A549 (cell line): ENCODE data around the gene ITGA5. TPM values are rescaled to one million over a fixed set of nuclear protein-coding genes. Genes with fewer than 3 reads are reported as not detected.

Experiments
- ATAC-seq, 2 experiments: fragments of 200-7000 bp in 1 of 2; fragments of >200 bp in 1 of 2; cut with Nextera tagmentation in 1 of 2; cut with Tn5 transposase in 1 of 2; 3 replicates each; pipeline versions ENCODE4 v1.8.0 to v1.9.1; 2018 to 2020; ENCODE audit warnings: mild to moderate bottlenecking in 1 of 2, moderate library complexity in 1 of 2
- CTCF ChIA-PET: fragments of 300-600 bp; sonication (Branson Sonifier 250); formaldehyde crosslinking; extraction: SDS; loops from one replicate; lab custom pipeline; 2021; ENCODE audit warnings: antibody characterized with exemption, inconsistent platforms; lab: Yijun Ruan, JAX
- POLR2A ChIA-PET: fragments of 350-600 bp; formaldehyde crosslinking; extraction: SDS; loops from one replicate; lab custom pipeline; 2021; ENCODE audit warnings: antibody characterized with exemption, inconsistent platforms; lab: Yijun Ruan, JAX
- DNase-seq, 2 experiments: peaks; one replicate each; pipeline versions ENCODE4 v3.0.0 to v3.0.0-alpha.2; 2011 to 2016; ENCODE audit warnings: low read depth in 1 of 2, low spot score in 1 of 2
- FAIRE-seq: peaks from 2 replicates; lab custom pipeline; 2011; peaks lifted over from hg19 to GRCh38; lab: Jason Lieb, UNC
- H3K27ac ChIP-seq, 2 experiments: fragments of >200 bp; sonication (Bioruptor Twin); formaldehyde crosslinking; 3 replicates each; pipeline ENCODE4 v1.5.1; 2016 to 2017
- H3K4me1 ChIP-seq: fragments of >200 bp; sonication (Bioruptor Twin); formaldehyde crosslinking; 3 replicates; pipeline ENCODE4 v1.6.1; 2016
- H3K4me2 ChIP-seq: fragments of >200 bp; sonication (Bioruptor Twin); formaldehyde crosslinking; 3 replicates; pipeline ENCODE4 v1.6.1; 2016
- H3K4me3 ChIP-seq: fragments of >200 bp; sonication (Bioruptor Twin); formaldehyde crosslinking; 3 replicates; pipeline ENCODE4 v1.5.1; 2016
- H3K9me3 ChIP-seq: fragments of >200 bp; sonication (Bioruptor Twin); formaldehyde crosslinking; 3 replicates; pipeline ENCODE4 v1.6.1; 2016
- CHD2 ChIP-seq: fragments of 150-350 bp; IDR thresholded peaks from 2 replicates; pipeline ENCODE4 v1.6.1; 2014; ENCODE audit warnings: low read length; ENCODE audit not compliant: partially characterized antibody
- EHMT2 ChIP-seq: fragments of 200-600 bp; sonication (generic); IDR thresholded peaks from 2 replicates; pipeline ENCODE4 v1.6.1; 2016; ENCODE audit warnings: antibody characterized with exemption, low read depth, mild to moderate bottlenecking, moderate library complexity
- EP300 ChIP-seq, 2 experiments: fragments of >200 bp; sonication (Bioruptor Twin); formaldehyde crosslinking; IDR thresholded peaks; 2 replicates in 1 of 2; 3 replicates in 1 of 2; pipeline ENCODE4 v1.6.1; 2016 to 2017
- FOSL2 ChIP-seq, 2 experiments: fragments of 450-650 bp in 1 of 2; fragments of >200 bp in 1 of 2; sonication (Bioruptor Twin) in 1 of 2; formaldehyde crosslinking; IDR thresholded peaks; 2 replicates each; pipeline versions ENCODE4 v1.5.0 to v1.6.1; 2016 to 2020; ENCODE audit warnings: mild to moderate bottlenecking in 1 of 2, moderate library complexity in 1 of 2
- GATA3 ChIP-seq: IDR thresholded peaks from 2 replicates; pipeline ENCODE4 v1.6.1; 2012; ENCODE audit warnings: borderline replicate concordance
- HDAC2 ChIP-seq: fragments of 200-600 bp; sonication (generic); IDR thresholded peaks from 2 replicates; pipeline ENCODE4 v1.6.1; 2016
- HEYL ChIP-seq: fragments of 250-450 bp; sonication (Bioruptor Pico); IDR thresholded peaks from 2 replicates; pipeline ENCODE4 v1.8.0; 2021; ENCODE audit warnings: mild to moderate bottlenecking, moderate library complexity
- HOXA7 ChIP-seq: fragments of 250-450 bp; sonication (Bioruptor Pico); IDR thresholded peaks from 2 replicates; pipeline ENCODE4 v1.5.0; 2020; ENCODE audit warnings: mild to moderate bottlenecking, moderate library complexity
- HOXB13 ChIP-seq: fragments of 250-450 bp; sonication (Bioruptor Pico); IDR thresholded peaks from 2 replicates; pipeline ENCODE4 v1.5.0; 2020; ENCODE audit warnings: low read depth, mild to moderate bottlenecking, moderate library complexity
- JUN ChIP-seq, 2 experiments: fragments of >200 bp; sonication (Bioruptor Twin); formaldehyde crosslinking; IDR thresholded peaks; 2 replicates in 1 of 2; 3 replicates in 1 of 2; pipeline ENCODE4 v1.6.1; 2016 to 2017
- KDM5A ChIP-seq: fragments of 200-600 bp; sonication (generic); IDR thresholded peaks from 2 replicates; pipeline ENCODE4 v1.6.1; 2016; ENCODE audit warnings: antibody characterized with exemption, mild to moderate bottlenecking
- MAFK ChIP-seq: fragments of 450-650 bp; IDR thresholded peaks from 2 replicates; pipeline ENCODE4 v1.6.1; 2014; ENCODE audit not compliant: partially characterized antibody
- MYC ChIP-seq: IDR thresholded peaks from 2 replicates; pipeline ENCODE4 v1.6.1; 2012; ENCODE audit warnings: mild to moderate bottlenecking, inconsistent platforms, low read length, improper control_type of control experiment, borderline replicate concordance
- NFE2L2 ChIP-seq: fragments of 150-350 bp; conservative IDR thresholded peaks from 2 replicates; pipeline ENCODE4 v1.6.1; 2014; ENCODE audit warnings: low read length
- NPAS2 ChIP-seq: fragments of 250-450 bp; sonication (Bioruptor Pico); IDR thresholded peaks from 2 replicates; pipeline ENCODE4 v1.8.0; 2022; ENCODE audit warnings: mild to moderate bottlenecking, moderate library complexity, borderline replicate concordance
- SMC3 ChIP-seq: fragments of >200 bp; sonication (Bioruptor Twin); formaldehyde crosslinking; IDR thresholded peaks from 3 replicates; pipeline ENCODE4 v1.6.1; 2018; ENCODE audit warnings: inconsistent platforms
- SREBF2 ChIP-seq: fragments of 450-650 bp; IDR thresholded peaks from 2 replicates; pipeline ENCODE4 v1.6.1; 2014; ENCODE audit warnings: mild to moderate bottlenecking, moderate library complexity
- ZSCAN20 ChIP-seq: fragments of 250-450 bp; sonication (Bioruptor Pico); IDR thresholded peaks from 2 replicates; pipeline ENCODE4 v1.8.0; 2022; ENCODE audit warnings: mild to moderate bottlenecking, moderate library complexity
- WGBS: methylation state at CpG from one replicate; pipeline ENCODE4 v1.1.6; 2017; ENCODE audit errors: missing lambda C conversion rate; 5-methylcytosine and 5-hydroxymethylcytosine counted together
- polyA plus RNA-seq, 4 experiments: library from polyadenylated mRNA; depleted of rRNA in 3 of 4; stranded (reverse); fragments of >200 nt; fragmentation: RNase III in 1 of 4; extraction: RNeasy Plus Mini Kit Qiagen cat#74134 plus additional on column Dnase treatment in 1 of 4; gene quantifications; 2 replicates in 3 of 4; 3 replicates in 1 of 4; pipeline ENCODE4 v1.2.3, GENCODE V29; 2011 to 2017
- TF ChIP-seq, protein P1 (sequence below): fragments of >200 bp; sonication (Bioruptor Twin); formaldehyde crosslinking; IDR thresholded peaks from 2 replicates; pipeline ENCODE4 v1.6.1; 2016
- TF ChIP-seq, protein P2 (sequence below): fragments of >200 bp; sonication (Bioruptor Twin); formaldehyde crosslinking; IDR thresholded peaks from 3 replicates; pipeline ENCODE4 v1.6.1; 2016
- TF ChIP-seq, protein P3 (sequence below): IDR thresholded peaks from 2 replicates; pipeline ENCODE4 v1.6.1; 2012

Gene ITGA5
- polyA plus RNA-seq, 2 of the 4 experiments (the other 2 are of a cell fraction) = 27.2 to 31.7 TPM

DNA sequence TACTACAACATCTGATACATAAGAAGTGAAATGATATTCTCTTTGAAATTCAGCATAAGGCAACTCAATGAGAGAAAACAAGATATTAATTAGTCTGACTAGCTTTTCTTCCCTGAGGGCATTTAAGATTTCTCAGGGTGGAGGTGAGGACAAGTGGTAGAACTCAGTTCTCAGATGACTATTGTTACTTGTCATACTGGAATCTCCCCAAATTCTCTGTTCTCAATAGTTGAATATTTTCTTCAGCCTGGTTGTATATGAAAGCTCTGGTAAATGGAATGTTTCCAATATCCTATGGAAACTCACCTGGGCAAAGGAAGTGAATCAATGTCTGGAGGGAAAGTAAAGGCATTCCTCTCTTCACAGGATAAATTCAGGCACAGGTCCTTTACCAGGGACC lies 18.2 kb upstream of the ITGA5 start:
- TF ChIP-seq HEYL (CRISPR knock-in tag) (no peak), EP300 (IDR thresholded peaks at IDR 0.05) (no peak), FOSL2 (IDR thresholded peaks at IDR 0.05) (no peak), FOSL2 (CRISPR knock-in tag; IDR thresholded peaks at IDR 0.05) (no peak), NPAS2 (no peak)
- CTCF ChIA-PET = interaction anchor here (1.6 to 47.9 kb wide), 8 partner anchors 10 to 67 kb away, joined by 3 to 1279 read pairs (median 64); partner anchors contain the start of genes ITGA5 and ZNF385A
- DNase-seq = no peak
- no peak for FAIRE-seq
- no peak overlapping the region for H3K4me3 ChIP-seq
- peaks cover 20% of the 10 kb centered on the region for H3K4me1 ChIP-seq
- H3K9me3 ChIP-seq = no peaks in the 10 kb centered on the region
- H3K4me2 ChIP-seq = no peak overlapping the region
- H3K27ac ChIP-seq = no peak overlapping the region
- no peak for ATAC-seq
- POLR2A ChIA-PET = no interaction called here

GRCh38 chr12:54432815-54433164 lies 13.7 kb upstream of the ITGA5 start:
- no peaks in the 10 kb centered on the region for H3K9me3 ChIP-seq
- H3K27ac ChIP-seq = no peak overlapping the region
- H3K4me1 ChIP-seq = peaks cover 34% of the 10 kb centered on the region
- H3K4me2 ChIP-seq = peak overlapping the region; percentile 47
- ATAC-seq (no peak), FAIRE-seq (no peak), DNase-seq (no peak)
- ChIA-PET POLR2A (no interaction called here), CTCF (interaction anchor here (0.6 to 47.9 kb wide), 7 partner anchors 9 to 53 kb away, joined by 3 to 1279 read pairs (median 4); partner anchors contain the start of gene ITGA5)
- no peak overlapping the region for H3K4me3 ChIP-seq
- TF ChIP-seq EP300 (IDR thresholded peaks at IDR 0.05) (no peak), KDM5A (no peak), ZSCAN20 (CRISPR knock-in tag) (no peak), HOXA7 (CRISPR knock-in tag) (no peak), SREBF2 (no peak), CHD2 (no peak), HOXB13 (CRISPR knock-in tag) (no peak), EHMT2 (no peak), JUN (IDR thresholded peaks at IDR 0.05) (no peak), GATA3 (no peak)
- TF ChIP-seq, protein P1, sequence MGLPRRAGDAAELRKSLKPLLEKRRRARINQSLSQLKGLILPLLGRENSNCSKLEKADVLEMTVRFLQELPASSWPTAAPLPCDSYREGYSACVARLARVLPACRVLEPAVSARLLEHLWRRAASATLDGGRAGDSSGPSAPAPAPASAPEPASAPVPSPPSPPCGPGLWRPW = no peak
- WGBS = 92% methylated on average over 4 of the region's 4 CpGs

GRCh38 chr12:54431911-54432814 lies 13.1 kb upstream of the ITGA5 start:
- WGBS = 61% methylated on average over 9 of the region's 9 CpGs
- TF ChIP-seq KDM5A (no peak), HDAC2 (no peak), NPAS2 (no peak), MAFK (no peak), NFE2L2 (no peak), MYC (no peak), SREBF2 (no peak), FOSL2 (IDR thresholded peaks at IDR 0.05) (no peak), FOSL2 (CRISPR knock-in tag; IDR thresholded peaks at IDR 0.05) (no peak), SMC3 (no peak)
- TF ChIP-seq, protein P2, sequence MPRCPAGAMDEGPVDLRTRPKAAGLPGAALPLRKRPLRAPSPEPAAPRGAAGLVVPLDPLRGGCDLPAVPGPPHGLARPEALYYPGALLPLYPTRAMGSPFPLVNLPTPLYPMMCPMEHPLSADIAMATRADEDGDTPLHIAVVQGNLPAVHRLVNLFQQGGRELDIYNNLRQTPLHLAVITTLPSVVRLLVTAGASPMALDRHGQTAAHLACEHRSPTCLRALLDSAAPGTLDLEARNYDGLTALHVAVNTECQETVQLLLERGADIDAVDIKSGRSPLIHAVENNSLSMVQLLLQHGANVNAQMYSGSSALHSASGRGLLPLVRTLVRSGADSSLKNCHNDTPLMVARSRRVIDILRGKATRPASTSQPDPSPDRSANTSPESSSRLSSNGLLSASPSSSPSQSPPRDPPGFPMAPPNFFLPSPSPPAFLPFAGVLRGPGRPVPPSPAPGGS = no peak
- TF ChIP-seq, protein P3, sequence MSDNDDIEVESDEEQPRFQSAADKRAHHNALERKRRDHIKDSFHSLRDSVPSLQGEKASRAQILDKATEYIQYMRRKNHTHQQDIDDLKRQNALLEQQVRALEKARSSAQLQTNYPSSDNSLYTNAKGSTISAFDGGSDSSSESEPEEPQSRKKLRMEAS = no peak
- Histone ChIP-seq H3K4me3 (no peak overlapping the region), H3K4me1 (peaks cover 34% of the 10 kb centered on the region), H3K4me2 (peak overlapping the region; percentile 47), H3K27ac (peak overlapping the region in 1 of 2 experiments; percentile 18; a peak in 1 of 6 replicates), H3K9me3 (no peaks in the 10 kb centered on the region)
- CTCF ChIA-PET = interaction anchor here (0.6 to 47.9 kb wide), 8 partner anchors 7 to 62 kb away, joined by 3 to 1279 read pairs (median 14); partner anchors contain the start of gene ITGA5
- ATAC-seq (peak; percentile 26 to 48; a peak in 3 of 6 replicates), FAIRE-seq (no peak), DNase-seq (peak in 1 of 2 experiments; percentile 70)
- POLR2A ChIA-PET = no interaction called here
